Stimulated activated CD8-positive, alpha-beta memory T cell treated with anti-CD3 and anti-CD28 coated beads, Interleukin-4, amount 100 ng/mL, for 4 hours (primary cell): Measurements from ENCODE around the gene HMOX1.

ENCODE experiments used
- DNase-seq, 2 donors: peaks; one replicate each; pipeline ENCODE4 v3.0.0-alpha.2; 2020; ENCODE audit warnings: low read depth in 2 of 2, low spot score in 1 of 2

The HMOX1 gene, protein sequence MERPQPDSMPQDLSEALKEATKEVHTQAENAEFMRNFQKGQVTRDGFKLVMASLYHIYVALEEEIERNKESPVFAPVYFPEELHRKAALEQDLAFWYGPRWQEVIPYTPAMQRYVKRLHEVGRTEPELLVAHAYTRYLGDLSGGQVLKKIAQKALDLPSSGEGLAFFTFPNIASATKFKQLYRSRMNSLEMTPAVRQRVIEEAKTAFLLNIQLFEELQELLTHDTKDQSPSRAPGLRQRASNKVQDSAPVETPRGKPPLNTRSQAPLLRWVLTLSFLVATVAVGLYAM

DNA sequence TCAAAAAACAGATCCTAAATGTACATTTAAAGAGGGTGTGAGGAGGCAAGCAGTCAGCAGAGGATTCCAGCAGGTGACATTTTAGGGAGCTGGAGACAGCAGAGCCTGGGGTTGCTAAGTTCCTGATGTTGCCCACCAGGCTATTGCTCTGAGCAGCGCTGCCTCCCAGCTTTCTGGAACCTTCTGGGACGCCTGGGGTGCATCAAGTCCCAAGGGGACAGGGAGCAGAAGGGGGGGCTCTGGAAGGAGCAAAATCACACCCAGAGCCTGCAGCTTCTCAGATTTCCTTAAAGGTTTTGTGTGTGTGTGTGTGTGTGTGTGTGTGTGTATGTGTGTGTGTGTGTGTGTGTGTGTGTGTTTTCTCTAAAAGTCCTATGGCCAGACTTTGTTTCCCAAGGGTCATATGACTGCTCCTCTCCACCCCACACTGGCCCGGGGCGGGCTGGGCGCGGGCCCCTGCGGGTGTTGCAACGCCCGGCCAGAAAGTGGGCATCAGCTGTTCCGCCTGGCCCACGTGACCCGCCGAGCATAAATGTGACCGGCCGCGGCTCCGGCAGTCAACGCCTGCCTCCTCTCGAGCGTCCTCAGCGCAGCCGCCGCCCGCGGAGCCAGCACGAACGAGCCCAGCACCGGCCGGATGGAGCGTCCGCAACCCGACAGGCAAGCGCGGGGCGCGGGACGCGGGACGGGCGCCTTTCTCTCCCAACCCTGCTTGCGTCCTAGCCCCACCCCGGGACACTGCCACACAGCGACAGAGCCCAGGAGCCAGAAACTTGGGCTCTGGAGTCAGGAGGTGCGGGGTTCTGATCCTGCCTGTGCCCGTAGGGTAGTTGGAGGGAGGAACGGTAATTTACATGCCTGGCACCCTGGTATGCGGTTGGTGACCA lies at the start of gene HMOX1:
Gene HMOX1, plus strand, starts transcription at position 560 of the 887 bp plus-strand sequence. Its CDS starts 78 bp downstream, at position 638.
- DNase-seq: peak in 1 of 2 donors; percentile 36

DNA sequence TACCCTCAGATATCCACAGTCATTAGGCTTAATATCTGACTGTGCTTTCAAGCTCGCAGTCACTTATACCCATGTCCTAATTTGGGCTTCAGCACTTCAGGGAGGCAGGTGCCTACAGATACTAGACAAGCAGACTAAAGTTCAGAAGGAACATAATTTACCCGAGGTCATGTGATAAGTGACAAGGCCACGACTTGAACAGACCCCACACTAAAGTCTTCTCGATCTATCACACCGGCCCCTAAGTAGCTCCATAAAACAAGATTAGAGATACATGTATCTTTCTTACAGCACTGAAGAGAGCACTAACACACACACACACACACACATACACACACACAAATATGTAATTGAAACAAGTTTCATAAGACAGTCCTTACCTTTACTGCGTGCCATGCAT lies 48.6 kb upstream of the HMOX1 start:
- no peak for DNase-seq

DNA sequence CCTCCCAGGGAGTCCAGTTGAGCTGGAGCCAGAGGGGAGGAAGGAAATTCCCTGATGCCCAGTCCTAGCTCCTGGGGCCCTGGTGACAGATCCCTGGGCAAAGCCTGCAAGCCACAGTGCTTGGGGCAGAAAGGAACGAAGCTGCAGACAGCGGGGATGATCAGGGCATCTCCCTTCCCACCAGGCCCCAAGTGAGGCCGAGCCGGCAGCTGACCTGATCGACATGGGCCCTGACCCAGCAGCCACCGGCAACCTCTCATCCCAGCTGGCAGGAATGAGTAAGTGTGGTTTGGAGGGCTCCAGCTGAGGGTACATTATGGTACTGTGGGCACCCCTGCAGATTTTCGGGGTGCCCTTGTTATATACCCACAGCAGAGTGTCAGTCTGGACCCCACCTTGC lies 47.7 kb upstream of the HMOX1 start:
- DNase-seq: no peak

DNA sequence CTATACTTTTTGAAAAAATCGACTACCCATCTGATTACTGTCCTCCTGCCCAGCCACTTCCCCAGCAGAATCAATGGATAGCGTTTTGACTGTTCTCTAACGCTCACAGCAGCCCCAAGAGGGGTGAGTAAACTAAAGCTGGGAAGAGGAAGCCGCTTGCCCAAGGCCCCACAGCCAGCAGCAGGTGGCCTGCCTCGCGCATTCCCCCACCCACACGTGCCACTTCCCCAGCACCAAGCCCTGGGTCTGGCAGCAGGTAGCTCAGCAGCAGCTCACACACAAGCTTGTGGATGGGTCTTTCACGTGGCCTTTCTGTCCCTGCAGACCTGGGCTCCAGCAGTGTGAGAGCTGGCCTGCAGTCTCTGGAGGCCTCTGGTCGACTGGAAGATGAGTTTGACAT lies 46.9 kb upstream of the HMOX1 start:
- no peak for DNase-seq

DNA sequence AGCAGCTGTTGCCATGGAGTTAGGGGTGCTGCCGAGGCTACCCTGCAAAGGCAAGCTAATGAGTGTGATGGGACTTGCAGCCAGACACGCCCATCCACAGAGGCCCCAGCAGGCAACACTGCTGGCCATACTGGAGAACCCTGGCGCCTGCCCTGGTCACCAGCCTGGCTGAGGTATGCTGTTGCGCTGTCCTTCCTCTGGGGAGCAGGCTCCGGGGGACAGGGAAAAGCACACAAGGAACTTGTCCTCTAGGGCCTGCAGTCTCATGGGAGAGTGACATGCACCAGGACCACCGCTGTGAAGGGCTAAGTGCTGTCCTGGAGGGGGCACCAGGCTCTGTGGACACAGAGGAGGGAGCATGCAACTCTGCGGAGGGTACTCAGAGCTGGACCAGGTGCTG lies 45.4 kb upstream of the HMOX1 start:
- DNase-seq: no peak

DNA sequence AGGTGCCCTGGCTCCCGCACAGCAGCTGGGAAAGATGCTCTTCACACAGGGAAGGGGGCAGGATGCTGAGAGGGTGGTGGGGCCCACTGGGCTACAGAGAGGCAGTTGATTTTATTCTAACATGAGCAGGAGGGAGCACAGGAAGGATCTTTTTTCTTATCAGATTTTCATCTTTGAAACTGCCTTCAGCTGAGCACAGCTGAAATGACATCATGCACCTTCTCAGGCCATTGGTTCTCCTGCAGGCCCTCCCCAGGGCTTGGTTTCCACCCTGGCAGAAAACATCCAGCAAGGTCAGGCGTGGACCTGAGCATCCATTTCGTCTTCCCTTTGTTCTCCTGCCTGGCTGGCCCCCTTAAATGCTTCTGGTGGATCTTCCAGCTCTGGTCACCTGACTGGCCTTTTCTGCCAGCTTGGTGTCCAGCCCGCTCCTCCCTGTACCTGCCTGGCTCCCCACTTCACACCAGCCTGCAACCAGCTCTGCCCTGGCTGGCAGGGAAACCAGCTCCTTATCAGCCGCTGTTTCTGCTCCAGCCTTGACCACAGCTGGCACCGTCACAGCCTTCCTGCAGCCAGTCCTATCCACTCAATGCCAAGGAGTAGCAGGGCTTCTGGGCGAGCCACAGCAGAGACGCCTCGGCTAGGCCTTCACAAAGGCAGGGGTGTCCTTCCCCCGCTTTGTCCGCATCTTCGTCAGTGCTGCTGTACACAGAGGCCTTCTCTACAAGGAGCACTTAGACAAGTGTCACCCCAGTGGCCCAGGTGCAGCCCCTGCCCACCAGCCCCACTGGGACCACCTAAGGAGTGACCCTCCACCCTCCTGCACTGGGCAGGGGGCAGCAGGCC lies 44.7 kb upstream of the HMOX1 start:
- DNase-seq: no peak

DNA sequence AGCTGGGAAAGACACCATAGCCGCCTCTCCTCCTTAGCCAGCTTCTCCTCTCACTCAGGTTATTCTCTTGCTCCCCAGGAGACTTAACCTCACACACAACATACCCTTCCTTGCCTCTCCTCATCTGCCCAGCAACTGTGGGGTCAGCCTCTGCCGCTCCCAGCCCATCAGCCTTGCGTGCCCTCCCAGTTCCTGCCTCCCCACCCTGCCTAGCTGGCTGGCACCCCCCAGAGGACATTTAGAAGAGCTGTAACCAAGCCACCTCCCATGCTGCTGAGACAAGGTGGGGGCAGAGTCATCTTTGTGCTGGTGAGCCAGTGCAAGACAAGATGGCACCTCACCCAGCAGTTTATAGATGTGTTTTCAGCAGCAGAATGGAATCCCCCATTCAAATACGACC lies 43.0 kb upstream of the HMOX1 start:
- no peak for DNase-seq

DNA sequence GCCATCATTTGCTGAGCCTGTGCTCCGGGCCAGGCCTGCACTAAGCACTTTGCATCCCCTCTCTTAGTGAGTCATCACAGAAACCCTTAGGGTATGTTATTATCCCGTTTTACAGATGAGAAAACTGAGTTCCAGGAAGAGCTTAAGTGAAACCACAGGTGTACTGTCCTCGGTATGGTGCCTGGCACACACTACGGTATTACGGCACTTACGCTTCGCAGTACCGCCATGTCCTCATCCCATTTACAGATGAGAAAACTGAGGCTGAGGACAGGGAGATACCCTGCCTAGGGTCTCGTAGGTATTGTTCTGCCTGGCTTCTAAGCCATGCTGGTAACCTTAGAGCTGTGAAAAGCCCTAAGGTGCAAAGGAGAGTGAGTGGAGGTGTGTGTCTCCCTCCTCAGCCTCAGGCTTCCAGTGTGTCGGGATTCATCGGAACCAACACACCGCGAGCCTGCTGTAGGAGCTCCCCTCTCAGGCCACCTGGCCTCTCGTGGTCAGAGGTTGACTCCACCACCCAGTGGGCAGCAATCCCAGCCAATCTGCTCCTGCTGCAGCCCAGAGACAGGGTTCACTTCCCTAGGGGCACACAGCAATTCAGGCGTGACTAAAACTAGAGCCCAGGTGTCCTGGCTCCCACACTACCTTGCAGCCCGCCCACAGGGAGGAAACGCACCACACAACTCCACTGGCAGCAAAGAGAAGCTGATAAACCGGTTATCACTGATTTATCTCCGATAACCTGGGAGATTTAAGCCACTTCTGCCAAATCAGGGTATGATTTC lies 39.6 kb upstream of the HMOX1 start:
- no peak for DNase-seq

DNA sequence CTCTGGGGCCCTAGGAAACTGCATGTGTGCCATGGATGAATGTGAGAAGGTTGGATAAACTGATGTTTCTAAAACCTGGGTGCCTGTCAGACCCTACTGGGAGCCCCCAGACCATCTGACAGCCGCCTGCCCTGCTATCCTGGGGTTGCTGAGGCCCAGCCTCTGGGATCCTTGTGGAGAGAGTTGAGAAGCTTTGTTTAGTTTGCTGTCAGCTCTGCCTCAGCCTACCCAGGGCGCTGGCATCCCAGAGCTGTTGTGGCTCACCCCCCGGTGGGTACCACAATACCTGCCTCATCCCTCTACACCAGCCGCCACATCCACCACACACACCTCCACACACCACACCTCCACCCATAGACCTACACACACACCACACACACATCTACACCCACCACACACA lies 38.5 kb upstream of the HMOX1 start:
- DNase-seq: no peak

DNA sequence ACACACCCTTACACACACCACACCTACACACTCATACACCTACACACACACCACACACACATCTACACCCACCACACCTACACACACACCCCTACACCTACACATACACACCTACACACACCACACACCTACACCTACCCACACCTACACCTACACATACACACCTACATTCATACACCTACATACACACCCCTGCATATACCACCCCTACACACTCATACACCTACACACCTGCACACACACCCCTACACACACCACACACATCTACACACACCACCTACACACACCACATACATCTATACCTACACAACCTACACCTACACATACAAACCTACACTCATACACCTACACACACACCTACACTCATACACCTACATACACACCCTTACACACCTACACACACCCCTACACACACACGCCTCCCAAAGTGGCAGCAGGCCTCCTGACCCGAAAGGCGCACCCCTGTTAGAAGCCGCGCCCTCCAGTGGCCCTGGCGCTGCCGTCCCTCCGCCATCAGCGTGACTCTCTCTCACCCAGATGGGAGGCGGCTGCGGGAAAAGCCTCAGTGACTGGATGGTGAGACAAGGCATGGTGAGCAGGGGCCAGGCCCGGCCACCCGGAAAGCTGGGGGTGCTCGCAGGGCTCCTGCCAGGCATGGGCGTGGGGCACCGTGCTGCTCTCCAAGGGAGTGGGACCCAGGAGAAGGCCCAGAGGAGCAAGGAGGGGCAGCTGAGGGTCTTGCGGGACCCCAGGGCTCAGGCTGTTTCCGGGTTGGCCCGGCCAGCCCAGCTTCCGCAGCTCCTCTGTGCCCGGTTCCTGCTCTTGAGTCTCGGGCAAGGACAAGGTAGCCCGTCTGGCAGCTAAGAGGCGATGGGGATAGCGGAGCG lies 37.0 kb upstream of the HMOX1 start:
- DNase-seq: no peak

DNA sequence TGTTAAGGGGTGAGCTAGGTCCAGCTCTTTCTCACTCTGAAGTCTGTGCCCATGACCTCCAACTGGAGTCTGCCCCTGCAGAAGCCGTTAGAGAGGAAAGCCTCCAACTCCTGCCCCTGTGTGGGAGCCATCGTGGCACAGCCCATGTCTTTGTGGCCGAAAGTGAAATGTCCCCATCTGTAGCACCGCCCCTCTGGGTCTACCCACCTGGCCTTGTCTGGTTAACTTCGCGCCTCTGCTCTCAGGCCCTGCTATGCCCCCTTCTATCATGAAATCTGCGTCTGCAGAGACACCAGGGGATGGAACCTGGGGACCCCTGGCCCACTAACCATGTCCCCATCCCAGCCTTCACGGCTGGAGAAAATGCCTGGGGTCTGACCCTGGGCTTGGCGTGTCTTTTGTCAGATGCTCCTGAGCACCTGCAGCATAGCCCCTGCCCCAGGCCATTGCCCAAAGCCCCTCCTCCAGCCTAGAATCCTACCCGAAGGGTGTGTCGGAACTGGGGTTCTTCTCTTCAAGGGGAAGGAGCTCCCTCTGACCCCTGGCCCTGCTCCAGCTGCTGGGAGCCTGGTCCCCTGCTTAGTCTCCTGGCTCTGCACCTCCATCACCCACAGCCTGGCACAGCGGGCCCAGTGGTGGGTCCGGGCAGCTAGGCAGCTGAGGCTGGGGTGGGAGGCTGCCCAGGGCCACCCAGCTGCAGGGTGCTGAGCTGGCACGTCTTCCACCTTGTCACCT lies 35.8 kb upstream of the HMOX1 start:
- no peak for DNase-seq

DNA sequence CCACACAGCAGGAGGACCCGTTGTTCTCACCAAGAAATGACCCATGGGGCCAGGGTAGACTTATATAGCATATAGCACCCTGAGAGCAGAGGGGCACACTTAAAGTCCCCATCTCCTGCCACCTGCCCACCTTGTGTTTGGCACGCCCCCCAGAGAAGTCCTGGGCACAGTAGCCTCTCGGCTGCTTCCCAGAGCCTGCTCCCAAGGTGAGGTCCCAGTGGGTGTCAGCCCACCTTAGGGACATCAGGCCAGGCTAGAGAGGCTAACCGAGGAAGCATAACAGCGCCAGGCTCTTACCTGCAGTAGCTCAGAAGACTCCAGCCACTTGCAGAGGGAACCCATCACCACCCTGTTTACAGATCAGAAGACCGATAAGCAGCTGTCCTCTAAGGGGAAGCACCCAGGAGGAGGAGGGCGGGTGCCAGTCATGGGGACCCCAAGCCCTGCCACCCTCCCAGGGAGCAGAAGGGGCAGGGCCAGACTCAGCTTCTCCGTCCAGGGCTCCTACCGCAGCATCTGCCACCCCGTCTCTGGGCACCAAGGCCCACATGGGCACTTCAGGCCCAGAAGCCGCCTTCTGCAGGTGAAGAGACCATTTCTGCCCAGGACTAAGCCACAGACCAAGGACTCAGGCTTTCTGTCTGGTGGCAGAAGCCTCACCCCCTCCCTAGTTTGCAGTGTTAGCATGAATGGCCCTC lies 34.9 kb upstream of the HMOX1 start:
- DNase-seq: no peak

DNA sequence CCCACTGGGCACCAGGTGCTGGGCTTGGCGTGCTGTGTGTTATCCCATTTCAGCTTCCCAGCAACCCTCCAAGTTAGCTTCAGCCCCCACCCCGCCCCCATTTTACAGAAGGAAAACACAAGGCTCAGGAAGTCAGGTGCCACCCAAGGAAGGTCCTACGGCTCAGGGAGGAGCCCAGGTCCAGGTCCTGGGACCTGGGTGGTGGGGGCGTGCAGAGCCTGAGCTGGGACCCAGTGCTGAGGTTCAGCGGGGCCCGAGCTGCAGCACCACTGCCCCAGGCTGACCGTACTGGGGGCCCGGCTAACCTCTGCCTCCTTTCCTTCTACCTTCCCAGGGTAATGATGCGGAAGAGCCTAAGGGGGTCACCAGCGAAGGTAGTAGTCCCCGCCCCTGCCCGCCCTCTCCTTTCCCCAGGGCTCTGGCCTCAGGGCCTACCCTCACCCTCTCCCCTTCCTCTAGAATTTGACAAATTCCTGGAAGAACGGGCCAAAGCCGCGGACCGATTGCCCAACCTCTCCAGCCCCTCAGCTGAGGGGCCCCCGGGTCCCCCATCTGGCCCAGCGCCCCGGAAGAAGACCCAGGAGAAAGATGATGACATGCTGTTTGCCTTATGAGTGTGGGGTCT lies 34.2 kb upstream of the HMOX1 start:
- DNase-seq: no peak

DNA sequence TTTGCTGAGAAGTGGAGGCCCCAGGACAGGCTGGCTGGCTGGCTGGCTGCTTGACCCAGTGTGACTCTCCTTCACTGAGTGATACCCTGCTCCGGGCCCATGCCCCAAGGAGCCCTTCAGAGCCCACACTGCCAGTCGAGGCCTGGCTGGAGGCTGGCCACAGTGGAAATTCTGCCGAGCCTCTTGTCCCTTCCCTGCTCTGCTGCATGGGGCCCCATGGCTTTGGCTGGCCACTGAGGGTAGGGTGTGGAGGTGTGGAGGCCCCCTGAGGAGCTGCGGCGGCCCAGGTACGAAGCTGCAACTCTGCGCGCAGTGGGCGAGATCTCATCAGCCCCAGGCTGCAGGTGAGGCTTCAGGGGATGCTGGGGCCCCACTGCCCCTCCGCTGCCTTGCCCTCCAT lies 33.4 kb upstream of the HMOX1 start:
- DNase-seq: no peak

DNA sequence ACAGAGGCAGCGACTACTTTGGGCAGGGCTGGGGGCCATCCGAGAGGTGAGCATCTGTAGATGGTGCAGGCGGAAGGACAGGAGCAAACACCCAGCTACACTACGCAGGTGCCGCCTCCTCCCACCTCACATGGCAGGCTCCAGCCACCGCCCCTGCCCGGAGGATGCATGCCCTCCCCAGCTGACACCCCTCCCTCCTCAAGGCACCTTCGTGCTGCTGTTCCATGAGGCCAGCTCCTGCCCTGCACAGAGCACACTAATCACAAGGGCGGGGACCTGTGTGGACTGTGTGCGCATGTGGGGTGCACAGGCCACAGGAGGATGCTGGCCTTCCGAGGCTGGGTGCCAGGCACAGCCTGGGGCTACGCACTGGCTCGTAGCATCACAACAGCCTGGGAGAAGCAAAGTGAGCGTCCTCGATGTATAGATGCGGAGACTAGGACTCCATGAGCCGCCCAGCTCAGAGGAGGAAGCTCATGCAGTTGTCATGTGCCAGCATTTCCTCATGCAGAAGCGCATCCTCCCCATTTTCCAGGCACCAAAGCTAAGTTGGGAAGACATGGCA lies 32.8 kb upstream of the HMOX1 start:
- DNase-seq: no peak

DNA sequence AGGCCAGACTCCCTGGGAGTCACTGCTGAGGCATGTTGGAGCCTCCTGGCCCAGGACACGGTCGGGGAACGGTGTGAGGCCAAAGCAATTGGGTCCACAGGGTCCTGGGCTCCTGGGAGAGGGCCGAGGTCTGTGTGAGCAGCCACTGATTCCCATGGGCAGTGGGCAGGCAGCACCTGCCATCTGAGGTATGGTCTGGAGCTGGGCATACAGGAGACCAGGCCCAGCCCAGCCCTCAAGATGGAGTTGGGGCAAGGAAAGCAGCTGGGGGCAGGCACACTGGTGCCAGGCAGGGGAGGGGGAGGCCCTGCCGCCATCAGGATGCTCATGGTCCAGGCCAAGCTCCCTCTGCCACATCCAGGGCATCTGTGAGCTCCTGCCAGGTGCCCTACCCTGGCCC lies 32.2 kb upstream of the HMOX1 start:
- no peak for DNase-seq

DNA sequence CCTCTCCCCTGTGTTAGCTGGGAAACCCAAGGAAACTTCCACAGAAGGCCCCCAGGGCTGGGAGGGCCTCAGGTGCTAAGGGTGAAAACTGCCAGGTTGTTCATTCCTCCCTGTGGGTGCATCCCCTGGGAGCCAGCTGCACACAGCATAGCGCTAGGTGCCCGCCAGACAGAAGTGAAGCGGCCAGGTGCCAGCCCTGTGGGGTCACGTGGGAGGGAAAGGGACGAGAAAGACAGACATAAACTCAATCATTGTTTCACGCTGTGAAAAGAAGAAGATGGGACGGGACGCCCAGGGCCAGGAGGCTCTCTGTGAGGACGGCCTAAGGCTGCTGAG lies 31.6 kb upstream of the HMOX1 start:
- DNase-seq: no peak
